Hepatocyte (in vitro differentiated cells): ENCODE results near the gene CRISPLD2. TPM values are rescaled to one million over a fixed set of nuclear protein-coding genes. Genes with fewer than 3 reads are reported as not detected.

ENCODE experiments used
- DNase-seq: peaks from one replicate; pipeline ENCODE4 v3.0.0-alpha.2; 2016; ENCODE audit warnings: low spot score
- H2AFZ ChIP-seq: fragments of 200-600 bp; sonication (generic); 2 replicates; pipeline ENCODE4 v1.6.0; 2016; ENCODE audit warnings: antibody characterized with exemption, mild to moderate bottlenecking
- H3K27ac ChIP-seq: fragments of 200-600 bp; sonication (generic); 2 replicates; pipeline ENCODE4 v1.5.1; 2016; ENCODE audit warnings: mild to moderate bottlenecking
- H3K27me3 ChIP-seq: fragments of 200-600 bp; sonication (generic); 2 replicates; pipeline ENCODE4 v1.6.1; 2016
- H3K36me3 ChIP-seq: fragments of 200-600 bp; sonication (generic); replicated peaks from 2 replicates; pipeline ENCODE4 v1.5.1; 2016; ENCODE audit warnings: low read depth; ENCODE audit not compliant: insufficient read depth
- H3K4me1 ChIP-seq: fragments of 200-600 bp; sonication (generic); 2 replicates; pipeline ENCODE4 v1.5.1; 2016; ENCODE audit warnings: mild to moderate bottlenecking, moderate library complexity; ENCODE audit not compliant: insufficient read depth
- H3K4me2 ChIP-seq: fragments of 200-600 bp; sonication (generic); 2 replicates; pipeline ENCODE4 v1.6.0; 2016
- H3K4me3 ChIP-seq: fragments of 200-600 bp; sonication (generic); 2 replicates; pipeline ENCODE4 v1.5.1; 2016; ENCODE audit warnings: mild to moderate bottlenecking
- H3K79me2 ChIP-seq: fragments of 200-600 bp; sonication (generic); 2 replicates; pipeline ENCODE4 v1.6.0; 2017; ENCODE audit warnings: mild to moderate bottlenecking
- H3K9me2 ChIP-seq: fragments of 200-600 bp; sonication (generic); replicated peaks from 2 replicates; pipeline ENCODE4 v1.6.0; 2017; ENCODE audit warnings: mild to moderate bottlenecking; ENCODE audit not compliant: insufficient read depth
- H3K9me3 ChIP-seq: fragments of 200-600 bp; sonication (generic); 2 replicates; pipeline ENCODE4 v1.5.1; 2016; ENCODE audit warnings: low read depth, mild to moderate bottlenecking
- H4K20me1 ChIP-seq: fragments of 200-600 bp; sonication (generic); 2 replicates; pipeline ENCODE4 v1.6.0; 2016; ENCODE audit warnings: mild to moderate bottlenecking; ENCODE audit not compliant: insufficient read depth, poor library complexity, severe bottlenecking
- CTCF ChIP-seq: fragments of 200-600 bp; sonication (generic); IDR thresholded peaks from 2 replicates; pipeline ENCODE4 v1.5.1; 2016; ENCODE audit warnings: antibody characterized with exemption, mild to moderate bottlenecking; ENCODE audit not compliant: poor library complexity
- EZH2 ChIP-seq: fragments of 200-600 bp; sonication (generic); IDR thresholded peaks from 2 replicates; pipeline ENCODE4 v1.6.1; 2016; ENCODE audit warnings: antibody characterized with exemption, mild to moderate bottlenecking, borderline replicate concordance
- EZH2phosphoT487 ChIP-seq: fragments of 200-600 bp; sonication (generic); IDR thresholded peaks from one replicate; pipeline ENCODE4 v1.6.1; 2018; ENCODE audit warnings: antibody characterized with exemption, mild to moderate bottlenecking, low read depth, moderate library complexity; ENCODE audit not compliant: unreplicated experiment, severe bottlenecking
- whole genome bisulfite sequencing: methylation state at CpG from one replicate; pipeline ENCODE4 v1.1.6; 2016; ENCODE audit warnings: low lambda C conversion rate; ENCODE audit errors: missing lambda C conversion rate; 5-methylcytosine and 5-hydroxymethylcytosine counted together
- polyA plus RNA-seq: library from polyadenylated mRNA; unstranded; fragments of >200 nt; fragmentation: Nextera tagmentation; extraction: Ambion mirVana; gene quantifications from 2 replicates; pipeline ENCODE4 v1.2.1, GENCODE V29; 2016
- total RNA-seq: library from RNA; depleted of rRNA; stranded (reverse); fragments of >200 nt; gene quantifications from 2 replicates; pipeline ENCODE4 v1.2.3, GENCODE V29; 2014

CRISPLD2 gene
- total and polyA plus RNA-seq, 2 experiments from 2014 or later, result 281 to 315 TPM

DNA sequence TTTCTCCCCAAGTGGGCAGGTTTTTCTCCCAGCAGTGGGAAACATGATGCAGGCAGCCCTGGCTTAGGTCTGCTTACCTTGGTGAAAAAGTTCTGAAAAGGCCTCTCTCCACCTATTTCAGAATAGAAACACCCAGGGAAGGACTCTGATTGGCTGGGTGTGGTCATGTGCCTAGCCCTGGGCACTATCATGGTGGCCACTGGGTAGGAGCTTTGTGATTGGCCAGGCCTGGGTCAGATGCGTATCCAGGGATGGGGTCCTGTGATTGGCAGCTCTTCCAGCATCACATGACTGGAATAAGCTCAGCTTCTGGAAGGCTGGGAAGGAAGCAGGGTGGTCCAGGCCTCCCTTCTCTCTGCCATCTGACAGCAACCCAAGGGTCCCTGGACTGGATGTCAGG, 138.0 kb downstream of the CRISPLD2 start:
- Histone ChIP-seq H3K27ac (no peak overlapping the region), H3K27me3 (no peaks in the 10 kb centered on the region), H3K4me2 (no peak overlapping the region), H4K20me1 (no peaks in the 10 kb centered on the region), H3K4me3 (no peak overlapping the region), H3K4me1 (peaks cover 19% of the 10 kb centered on the region), H3K36me3 (no peaks in the 10 kb centered on the region), H2AFZ (no peak overlapping the region), H3K9me2 (no peaks in the 10 kb centered on the region), H3K9me3 (no peaks in the 10 kb centered on the region), H3K79me2 (no peaks in the 10 kb centered on the region)
- no peak for TF ChIP-seq EZH2phosphoT487
- TF ChIP-seq EZH2, result no peak
- TF ChIP-seq CTCF, result no peak
- WGBS, result 93% methylated on average over 1 of the region's 1 CpG
- DNase-seq, result no peak

Other genes with a start within 250 kb of the CRISPLD2 start
- 30.1 and 32.8 TPM in 2 replicates for gene COTL1, start 201.9 kb upstream of the CRISPLD2 start, total RNA-seq
- 101 and 104 TPM in 2 replicates for gene COTL1, start 201.9 kb upstream of the CRISPLD2 start, polyA plus RNA-seq
- 45.0 and 50.5 TPM in 2 replicates for gene KLHL36, start 171.5 kb upstream of the CRISPLD2 start, total RNA-seq
- 24.4 and 29.9 TPM in 2 replicates for gene KLHL36, start 171.5 kb upstream of the CRISPLD2 start, polyA plus RNA-seq
- gene USP10, start 120.0 kb upstream of the CRISPLD2 start, total RNA-seq, result 50.3 and 53.1 TPM in 2 replicates
- gene USP10, start 120.0 kb upstream of the CRISPLD2 start, polyA plus RNA-seq, result 54.8 and 62.4 TPM in 2 replicates
- gene ZDHHC7, start 191.6 kb downstream of the CRISPLD2 start, total RNA-seq, result 59.2 and 65.2 TPM in 2 replicates
- 50.0 and 51.4 TPM in 2 replicates for gene ZDHHC7, start 191.6 kb downstream of the CRISPLD2 start, polyA plus RNA-seq
- 6.9 and 14.9 TPM in 2 replicates for gene KIAA0513, start 207.8 kb downstream of the CRISPLD2 start, total RNA-seq
- gene KIAA0513, start 207.8 kb downstream of the CRISPLD2 start, polyA plus RNA-seq, result 8.1 and 10.1 TPM in 2 replicates